Gastroesophageal sphincter (tissue), 4 donors: Measurements from ENCODE around the gene TRIM17. TPM values are rescaled to one million over a fixed set of nuclear protein-coding genes. Genes with fewer than 3 reads are reported as not detected.

Experiments
- ATAC-seq: fragments of 150-250 bp; one replicate; pipeline ENCODE4 v1.9.1; 2016; ENCODE audit warnings: mild to moderate bottlenecking, moderate library complexity
- H3K27ac ChIP-seq, 4 donors: fragments of 200-600 bp; sonication (generic) in 3 of 4; 1 replicate in 3 of 4; 2 replicates in 1 of 4; pipeline ENCODE4 v1.5.1; 2016 to 2019
- H3K27me3 ChIP-seq: fragments of 200-600 bp; sonication (generic); one replicate; pipeline ENCODE4 v1.5.1; 2019
- H3K36me3 ChIP-seq, 2 donors: fragments of 200-600 bp; sonication (generic); one replicate each; pipeline ENCODE4 v1.5.1; 2019; ENCODE audit warnings: control low read depth in 1 of 2
- H3K4me1 ChIP-seq, 3 donors: fragments of 200-600 bp; sonication (generic); 1 replicate in 2 of 3; 2 replicates in 1 of 3; pipeline ENCODE4 v1.5.1; 2016 to 2019; ENCODE audit warnings: control low read depth in 2 of 3
- H3K4me3 ChIP-seq, 2 donors: fragments of 200-600 bp; sonication (generic); one replicate each; pipeline ENCODE4 v1.5.1; 2019; ENCODE audit warnings: mild to moderate bottlenecking in 1 of 2, moderate library complexity in 1 of 2
- H3K9me3 ChIP-seq, 3 donors: fragments of 200-600 bp; sonication (generic); one replicate each; pipeline ENCODE4 v1.5.1; 2017 to 2019; ENCODE audit warnings: control low read depth in 2 of 3
- CTCF ChIP-seq, 4 experiments: fragments of 200-600 bp in 2 of 4; fragments of 450-650 bp in 2 of 4; sonication (generic) in 1 of 4; IDR thresholded peaks; one replicate each; pipeline ENCODE4 v1.5.1; 2017 to 2019; ENCODE audit warnings: antibody characterized with exemption in 4 of 4, mild to moderate bottlenecking in 2 of 4, moderate library complexity in 2 of 4
- EP300 ChIP-seq: sonication (generic); formaldehyde crosslinking; IDR thresholded peaks from one replicate; pipeline ENCODE4 v1.6.1; 2017; ENCODE audit warnings: antibody characterized with exemption, mild to moderate bottlenecking
- POLR2A ChIP-seq, 2 donors: fragments of 450-650 bp; IDR thresholded peaks; one replicate each; pipeline ENCODE4 v1.6.1; 2017; ENCODE audit warnings: antibody characterized with exemption in 2 of 2, mild to moderate bottlenecking in 2 of 2, moderate library complexity in 1 of 2
- POLR2AphosphoS5 ChIP-seq: sonication (generic); formaldehyde crosslinking; IDR thresholded peaks from one replicate; pipeline ENCODE4 v1.6.1; 2017; ENCODE audit warnings: antibody characterized with exemption
- WGBS, 2 donors: methylation state at CpG; one replicate each; pipeline ENCODE4 v1.1.5; 2018; ENCODE audit warnings: low coverage in 1 of 2; 5-methylcytosine and 5-hydroxymethylcytosine counted together
- total RNA-seq, 4 donors: library from RNA; depleted of rRNA; stranded (reverse); fragments of >200 nt; gene quantifications; one replicate each; pipeline ENCODE4 v1.1.0, GENCODE V29; 2016

The TRIM17 gene
- total RNA-seq, 4 donors from 2014 or later: not detected

DNA sequence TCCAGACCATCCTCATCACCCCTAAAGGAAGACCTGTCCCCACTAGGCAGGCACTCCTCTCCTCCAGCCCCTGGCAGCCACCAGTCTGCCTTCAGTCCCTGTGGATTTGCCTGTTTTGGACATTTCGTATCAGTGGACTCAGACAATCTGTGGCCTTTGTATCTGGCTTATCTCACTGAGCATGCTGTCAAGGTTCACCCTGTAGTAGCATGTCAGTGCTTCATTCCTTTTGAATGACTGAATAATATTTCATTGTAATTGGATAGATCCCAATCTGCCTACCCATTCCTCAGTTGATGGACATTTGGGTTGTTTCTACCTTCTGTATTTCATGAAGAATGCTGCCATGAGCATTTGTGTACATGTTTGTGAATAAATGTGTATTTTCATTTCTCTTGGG is 37.6 kb upstream of the TRIM17 start:
- Histone ChIP-seq H3K27me3 (peaks cover 55% of the 10 kb centered on the region), H3K27ac (no peak overlapping the region), H3K36me3 (no peaks in the 10 kb centered on the region), H3K9me3 (no peaks in the 10 kb centered on the region), H3K4me3 (no peak overlapping the region), H3K4me1 (peaks cover 0 to 23% (median 3%) of the 10 kb centered on the region in 3 donors)
- 63 to 83% methylated on average over 1 of the region's 1 CpG for WGBS, 2 donors
- no peak for TF ChIP-seq POLR2AphosphoS5
- no peak for TF ChIP-seq POLR2A (IDR thresholded peaks at IDR 0.05)
- no peak for TF ChIP-seq CTCF (IDR thresholded peaks at IDR 0.05)
- TF ChIP-seq EP300: no peak
- ATAC-seq: no peak

DNA sequence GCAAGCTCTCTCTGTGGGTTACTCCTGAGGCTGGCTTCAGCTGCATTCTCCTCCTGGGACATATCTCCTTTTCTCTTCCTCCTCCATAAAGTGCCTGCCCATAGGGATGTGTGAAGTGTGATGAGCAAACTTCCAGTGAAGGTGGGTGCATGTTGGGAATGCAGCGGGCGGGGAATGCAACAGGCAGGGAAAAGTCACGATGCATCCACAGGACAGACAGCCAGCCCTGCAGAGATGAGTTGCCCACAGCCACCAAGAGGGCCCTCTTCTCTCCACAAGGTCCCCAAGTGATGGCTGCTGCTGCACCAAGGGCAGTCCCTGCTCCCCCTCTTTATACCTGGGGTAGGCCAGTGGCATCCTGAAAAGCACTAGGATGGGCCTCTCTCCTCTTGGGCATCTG is 37.0 kb upstream of the TRIM17 start:
- WGBS, 2 donors: no CpG with 5 or more reads among the region's 3 CpGs
- TF ChIP-seq POLR2A (IDR thresholded peaks at IDR 0.05) (no peak), EP300 (no peak), CTCF (IDR thresholded peaks at IDR 0.05) (no peak), POLR2AphosphoS5 (no peak)
- peaks cover 0 to 17% (median 3%) of the 10 kb centered on the region in 3 donors for H3K4me1 ChIP-seq
- H3K9me3 ChIP-seq: no peaks in the 10 kb centered on the region
- H3K36me3 ChIP-seq: no peaks in the 10 kb centered on the region
- H3K27ac ChIP-seq: no peak overlapping the region
- H3K4me3 ChIP-seq: no peak overlapping the region
- ATAC-seq: no peak
- H3K27me3 ChIP-seq: peaks cover 49% of the 10 kb centered on the region

- Histone ChIP-seq H3K4me3 (no peak overlapping the region), H3K4me1 (peaks cover 0 to 12% (median 3%) of the 10 kb centered on the region in 3 donors), H3K36me3 (no peaks in the 10 kb centered on the region), H3K9me3 (no peaks in the 10 kb centered on the region), H3K27me3 (peaks cover 44% of the 10 kb centered on the region), H3K27ac (no peak overlapping the region)
- TF ChIP-seq POLR2A (IDR thresholded peaks at IDR 0.05): no peak
- no peak for TF ChIP-seq EP300
- no peak for TF ChIP-seq POLR2AphosphoS5
- TF ChIP-seq CTCF (IDR thresholded peaks at IDR 0.05): no peak
- ATAC-seq: no peak
- 72 to 74% methylated on average over 6 to 7 of the region's 10 CpGs for WGBS, 2 donors
Observed at GRCh38 chr1:228453022-228453560, 36.4 kb upstream of the TRIM17 start.

GRCh38 chr1:228452194-228453021 is 35.7 kb upstream of the TRIM17 start:
- 62 to 75% methylated on average over 1 to 6 of the region's 10 CpGs for WGBS, 2 donors

DNA sequence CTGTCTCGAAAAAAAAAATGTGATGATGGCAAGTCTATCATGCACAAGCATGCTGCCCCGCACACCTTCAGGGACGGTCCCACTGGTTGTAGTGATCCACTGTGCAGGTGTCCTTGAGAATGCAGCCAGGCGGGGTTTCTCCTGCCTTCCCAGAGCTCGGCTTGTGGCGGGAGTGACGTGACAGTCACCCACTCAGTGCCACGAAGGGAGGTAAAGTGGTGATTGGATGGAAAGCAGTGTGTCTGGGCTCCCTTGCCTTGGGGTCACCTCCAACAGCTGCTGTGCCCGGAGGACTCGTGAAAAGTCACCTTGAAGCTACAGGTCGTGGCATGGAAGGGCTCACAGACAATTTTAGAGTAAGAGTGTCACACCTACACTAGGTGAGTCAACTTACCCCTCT is 33.5 kb upstream of the TRIM17 start:
- no peak for TF ChIP-seq POLR2A (IDR thresholded peaks at IDR 0.05)
- no peak for TF ChIP-seq POLR2AphosphoS5
- no peak for TF ChIP-seq CTCF (IDR thresholded peaks at IDR 0.05)
- TF ChIP-seq EP300: no peak
- H3K36me3 ChIP-seq: no peaks in the 10 kb centered on the region
- no peak for ATAC-seq
- no peak overlapping the region for H3K4me3 ChIP-seq
- H3K9me3 ChIP-seq: no peaks in the 10 kb centered on the region
- peaks cover 39% of the 10 kb centered on the region for H3K27me3 ChIP-seq
- H3K4me1 ChIP-seq: peaks cover 0 to 16% (median 9%) of the 10 kb centered on the region in 3 donors
- no peak overlapping the region for H3K27ac ChIP-seq
- 80% methylated on average over 3 of the region's 11 CpGs; no CpG with 5 or more reads in 1 of the 2 donors for WGBS, 2 donors

More at GRCh38 chr1:228452194-228453021, 35.7 kb upstream of the TRIM17 start:
- Histone ChIP-seq H3K4me3 (no peak overlapping the region), H3K9me3 (no peaks in the 10 kb centered on the region), H3K36me3 (no peaks in the 10 kb centered on the region), H3K27ac (no peak overlapping the region), H3K27me3 (peaks cover 39% of the 10 kb centered on the region), H3K4me1 (peaks cover 0 to 5% (median under 1%) of the 10 kb centered on the region in 3 donors)
- ATAC-seq: no peak
- TF ChIP-seq EP300: no peak
